ENCODE data around the gene SCG2. TPM values are rescaled to one million over a fixed set of nuclear protein-coding genes. Genes with fewer than 3 reads are reported as not detected.

Gene SCG2
- polyA plus RNA-seq, 1 experiment, result 1.8 TPM

GRCh38 chr2:223586261-223586660 is 15.9 kb downstream of the SCG2 start:
- peak; percentile 49 for DNase-seq (ENCODE audit: low read depth, low spot score)
- Histone ChIP-seq H3K4me3 (ENCODE audit: low read depth, low read length) (no peak overlapping the region), H3K27ac (ENCODE audit: low read depth, low read length) (no peak overlapping the region), H3K27me3 (ENCODE audit: control insufficient read depth, insufficient read depth, low read length) (peaks cover 2% of the 10 kb centered on the region), H3K9me3 (ENCODE audit: control insufficient read depth, insufficient read depth, low read length) (no peaks in the 10 kb centered on the region)
- no peak for TF ChIP-seq CTCF (IDR thresholded peaks at IDR 0.05; ENCODE audit: low read depth, low read length)
- POLR2A ChIA-PET, result no interaction called here
- CTCF ChIA-PET, result interaction anchor here (0.9 to 1.0 kb wide), 2 partner anchors 9 to 16 kb away, joined by 3 to 4 read pairs; partner anchors contain the start of gene SCG2

DNA sequence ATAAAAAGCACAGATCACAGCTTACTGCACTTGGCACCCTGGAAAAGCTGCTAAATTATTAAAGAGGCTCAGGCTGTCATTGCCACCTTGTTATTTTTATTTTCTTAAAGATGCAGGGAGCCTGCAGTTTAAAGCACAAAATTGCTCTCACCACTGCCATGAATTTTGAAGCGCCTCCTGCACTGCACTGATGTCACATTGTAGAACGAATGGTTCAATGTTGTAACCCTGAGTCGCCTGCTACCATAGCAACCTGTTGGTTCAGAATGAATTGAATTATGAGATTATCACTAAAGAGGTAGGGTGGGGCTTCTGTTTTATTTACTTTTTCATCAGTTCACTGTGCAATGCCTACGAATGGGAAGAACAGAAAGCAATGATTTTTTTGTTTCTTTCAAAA is 16.5 kb downstream of the SCG2 start:
- POLR2A ChIA-PET, result no interaction called here
- H3K9me3 ChIP-seq (ENCODE audit: control insufficient read depth, insufficient read depth, low read length), result no peaks in the 10 kb centered on the region
- peaks cover under 1% of the 10 kb centered on the region for H3K27me3 ChIP-seq (ENCODE audit: control insufficient read depth, insufficient read depth, low read length)
- no peak for DNase-seq (ENCODE audit: low read depth, low spot score)
- CTCF ChIA-PET, result interaction anchor here (0.9 kb wide), 1 partner anchor 9 kb away, joined by 3 read pairs; no protein-coding TSS in a partner anchor
- TF ChIP-seq CTCF (IDR thresholded peaks at IDR 0.05; ENCODE audit: low read depth, low read length), result no peak
- H3K4me3 ChIP-seq (ENCODE audit: low read depth, low read length), result no peak overlapping the region
- H3K27ac ChIP-seq (ENCODE audit: low read depth, low read length), result no peak overlapping the region

GRCh38 chr2:223582001-223582400 is 20.2 kb downstream of the SCG2 start:
- CTCF ChIA-PET, result no interaction called here
- Histone ChIP-seq H3K27ac (ENCODE audit: low read depth, low read length) (no peak overlapping the region), H3K9me3 (ENCODE audit: control insufficient read depth, insufficient read depth, low read length) (no peaks in the 10 kb centered on the region), H3K27me3 (ENCODE audit: control insufficient read depth, insufficient read depth, low read length) (no peaks in the 10 kb centered on the region), H3K4me3 (ENCODE audit: low read depth, low read length) (no peak overlapping the region)
- POLR2A ChIA-PET, result no interaction called here
- TF ChIP-seq CTCF (IDR thresholded peaks at IDR 0.05; ENCODE audit: low read depth, low read length), result no peak
- no peak for DNase-seq (ENCODE audit: low read depth, low spot score)

DNA sequence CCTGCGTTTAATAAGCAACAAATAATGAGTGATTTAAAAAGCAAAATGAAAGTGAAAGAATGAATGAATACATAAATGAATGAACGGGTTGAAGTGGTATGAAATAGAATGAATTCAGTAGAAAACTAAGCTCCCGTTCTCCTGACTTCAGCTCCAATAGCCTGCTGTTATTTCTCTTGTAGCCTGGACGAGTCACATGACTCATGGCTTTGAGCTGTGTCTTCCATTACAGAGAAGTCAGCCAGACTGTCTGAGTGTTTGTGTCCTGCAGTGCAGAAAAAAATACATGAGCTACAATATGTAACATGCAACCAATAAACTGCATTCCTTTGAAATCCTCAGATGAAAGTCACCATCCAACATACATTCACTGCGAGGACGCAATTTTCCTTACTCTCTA is 21.2 kb downstream of the SCG2 start:
- no peak overlapping the region for H3K27ac ChIP-seq (ENCODE audit: low read depth, low read length)
- H3K4me3 ChIP-seq (ENCODE audit: low read depth, low read length), result no peak overlapping the region
- CTCF ChIA-PET, result interaction anchor here (0.8 to 1.3 kb wide), 3 partner anchors 91 to 217 kb away, joined by 3 read pairs; no protein-coding TSS in a partner anchor
- no peaks in the 10 kb centered on the region for H3K27me3 ChIP-seq (ENCODE audit: control insufficient read depth, insufficient read depth, low read length)
- no peaks in the 10 kb centered on the region for H3K9me3 ChIP-seq (ENCODE audit: control insufficient read depth, insufficient read depth, low read length)
- POLR2A ChIA-PET, result interaction anchor here (0.6 kb wide), 1 partner anchor 21 kb away, joined by 4 read pairs; the partner anchor contains the start of gene SCG2
- TF ChIP-seq CTCF (IDR thresholded peaks at IDR 0.05; ENCODE audit: low read depth, low read length), result no peak
- no peak for DNase-seq (ENCODE audit: low read depth, low spot score)

GRCh38 chr2:223578846-223579245 is 23.3 kb downstream of the SCG2 start:
- no peak overlapping the region for H3K27ac ChIP-seq (ENCODE audit: low read depth, low read length)
- no peak overlapping the region for H3K4me3 ChIP-seq (ENCODE audit: low read depth, low read length)
- POLR2A ChIA-PET, result no interaction called here
- DNase-seq (ENCODE audit: low read depth, low spot score), result no peak
- no peaks in the 10 kb centered on the region for H3K9me3 ChIP-seq (ENCODE audit: control insufficient read depth, insufficient read depth, low read length)
- CTCF ChIA-PET, result no interaction called here
- no peak for TF ChIP-seq CTCF (IDR thresholded peaks at IDR 0.05; ENCODE audit: low read depth, low read length)
- no peaks in the 10 kb centered on the region for H3K27me3 ChIP-seq (ENCODE audit: control insufficient read depth, insufficient read depth, low read length)
